Ishikawa (cell line): ENCODE results near the gene CSAD.

Experiments used
- EGR1 ChIP-seq: IDR thresholded peaks from 2 replicates; pipeline ENCODE4 v1.6.1; 2012
- EP300 ChIP-seq: IDR thresholded peaks from 2 replicates; pipeline ENCODE4 v1.6.1; 2012; ENCODE audit warnings: borderline replicate concordance
- FOXM1 ChIP-seq: IDR thresholded peaks from 2 replicates; pipeline ENCODE4 v1.6.1; 2012; ENCODE audit warnings: low read depth, borderline replicate concordance
- RAD21 ChIP-seq: IDR thresholded peaks from 2 replicates; pipeline ENCODE4 v1.6.1; 2012; ENCODE audit warnings: low read depth
- TAF1 ChIP-seq: IDR thresholded peaks from 2 replicates; pipeline ENCODE4 v1.6.1; 2012; ENCODE audit warnings: low read depth, mild to moderate bottlenecking
- YY1 ChIP-seq: IDR thresholded peaks from 2 replicates; pipeline ENCODE4 v1.6.1; 2012; ENCODE audit warnings: low read depth
- ZBTB7A ChIP-seq: IDR thresholded peaks from 2 replicates; pipeline ENCODE4 v1.6.1; 2012; ENCODE audit warnings: low read depth
- TF ChIP-seq, protein P1 (sequence below): IDR thresholded peaks from 2 replicates; pipeline ENCODE4 v1.6.1; 2012; ENCODE audit warnings: low read depth, mild to moderate bottlenecking
- TF ChIP-seq, protein P2 (sequence below): IDR thresholded peaks from 2 replicates; pipeline ENCODE4 v1.6.1; 2012

DNA sequence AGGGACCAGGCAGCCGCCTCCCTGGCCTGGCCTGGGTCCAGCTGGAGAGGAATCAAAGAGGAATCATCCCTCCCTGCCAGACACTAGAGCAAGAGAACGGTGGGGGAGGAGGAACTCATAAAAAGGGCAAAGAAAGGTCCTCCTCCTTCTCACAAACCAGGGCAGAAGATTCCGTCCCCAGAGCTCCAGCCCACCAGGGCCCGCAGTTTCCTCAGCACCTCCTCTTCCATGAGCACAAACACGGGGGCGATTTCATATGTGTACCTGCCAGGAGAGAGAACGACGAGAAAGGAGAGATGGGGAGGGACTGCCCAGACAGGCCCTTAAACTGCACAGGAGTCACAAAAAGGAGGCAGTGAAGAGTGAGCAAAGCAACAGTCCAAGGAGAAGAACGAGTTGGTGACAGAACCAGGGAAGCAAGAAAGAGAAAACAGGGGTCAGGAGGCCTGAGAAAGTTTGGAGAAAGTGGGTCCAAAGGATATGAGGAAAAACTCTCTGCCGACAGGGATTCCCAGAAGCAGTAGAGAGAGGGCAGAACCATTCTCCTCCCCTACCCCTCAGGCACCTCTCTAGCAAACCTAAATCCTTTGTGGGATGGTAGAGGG lies 8.9 kb downstream of the CSAD start:
- TF ChIP-seq EP300 (no peak), TAF1 (no peak), RAD21 (no peak), ZBTB7A (no peak), YY1 (no peak), FOXM1 (no peak), EGR1 (no peak)
- TF ChIP-seq, protein P1, sequence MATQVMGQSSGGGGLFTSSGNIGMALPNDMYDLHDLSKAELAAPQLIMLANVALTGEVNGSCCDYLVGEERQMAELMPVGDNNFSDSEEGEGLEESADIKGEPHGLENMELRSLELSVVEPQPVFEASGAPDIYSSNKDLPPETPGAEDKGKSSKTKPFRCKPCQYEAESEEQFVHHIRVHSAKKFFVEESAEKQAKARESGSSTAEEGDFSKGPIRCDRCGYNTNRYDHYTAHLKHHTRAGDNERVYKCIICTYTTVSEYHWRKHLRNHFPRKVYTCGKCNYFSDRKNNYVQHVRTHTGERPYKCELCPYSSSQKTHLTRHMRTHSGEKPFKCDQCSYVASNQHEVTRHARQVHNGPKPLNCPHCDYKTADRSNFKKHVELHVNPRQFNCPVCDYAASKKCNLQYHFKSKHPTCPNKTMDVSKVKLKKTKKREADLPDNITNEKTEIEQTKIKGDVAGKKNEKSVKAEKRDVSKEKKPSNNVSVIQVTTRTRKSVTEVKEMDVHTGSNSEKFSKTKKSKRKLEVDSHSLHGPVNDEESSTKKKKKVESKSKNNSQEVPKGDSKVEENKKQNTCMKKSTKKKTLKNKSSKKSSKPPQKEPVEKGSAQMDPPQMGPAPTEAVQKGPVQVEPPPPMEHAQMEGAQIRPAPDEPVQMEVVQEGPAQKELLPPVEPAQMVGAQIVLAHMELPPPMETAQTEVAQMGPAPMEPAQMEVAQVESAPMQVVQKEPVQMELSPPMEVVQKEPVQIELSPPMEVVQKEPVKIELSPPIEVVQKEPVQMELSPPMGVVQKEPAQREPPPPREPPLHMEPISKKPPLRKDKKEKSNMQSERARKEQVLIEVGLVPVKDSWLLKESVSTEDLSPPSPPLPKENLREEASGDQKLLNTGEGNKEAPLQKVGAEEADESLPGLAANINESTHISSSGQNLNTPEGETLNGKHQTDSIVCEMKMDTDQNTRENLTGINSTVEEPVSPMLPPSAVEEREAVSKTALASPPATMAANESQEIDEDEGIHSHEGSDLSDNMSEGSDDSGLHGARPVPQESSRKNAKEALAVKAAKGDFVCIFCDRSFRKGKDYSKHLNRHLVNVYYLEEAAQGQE = no peak
- TF ChIP-seq, protein P2, sequence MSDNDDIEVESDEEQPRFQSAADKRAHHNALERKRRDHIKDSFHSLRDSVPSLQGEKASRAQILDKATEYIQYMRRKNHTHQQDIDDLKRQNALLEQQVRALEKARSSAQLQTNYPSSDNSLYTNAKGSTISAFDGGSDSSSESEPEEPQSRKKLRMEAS = no peak
